ENCODE measurements around the gene FARS2.

Gene FARS2

GRCh38 chr6:5438922-5439584 is 177.7 kb downstream of the FARS2 start:
- no peak for DNase-seq

GRCh38 chr6:5439749-5440148 is 178.4 kb downstream of the FARS2 start:
- DNase-seq, result no peak

- DNase-seq, result no peak
Observed at GRCh38 chr6:5442319-5442718, 181.0 kb downstream of the FARS2 start.

- DNase-seq, result no peak
Observed at GRCh38 chr6:5442916-5443315, 181.6 kb downstream of the FARS2 start.

- DNase-seq, result no peak
Observed at GRCh38 chr6:5443491-5443890, 182.2 kb downstream of the FARS2 start.

- no peak for DNase-seq
Observed at GRCh38 chr6:5446362-5447075, 185.2 kb downstream of the FARS2 start.

- no peak for DNase-seq
Observed at GRCh38 chr6:5447921-5448320, 186.6 kb downstream of the FARS2 start.

- DNase-seq, result no peak
Observed at GRCh38 chr6:5450073-5450472, 188.8 kb downstream of the FARS2 start.

- DNase-seq, result no peak
Observed at GRCh38 chr6:5453546-5453945, 192.2 kb downstream of the FARS2 start.

GRCh38 chr6:5455142-5455541 is 193.8 kb downstream of the FARS2 start:
- no peak for DNase-seq

- DNase-seq, result no peak
Observed at GRCh38 chr6:5457041-5457440, 195.7 kb downstream of the FARS2 start.

GRCh38 chr6:5457983-5458683 is 196.8 kb downstream of the FARS2 start:
- no peak for DNase-seq

- no peak for DNase-seq
Observed at GRCh38 chr6:5459346-5459745, 198.0 kb downstream of the FARS2 start.

- no peak for DNase-seq
Observed at GRCh38 chr6:5461365-5461764, 200.1 kb downstream of the FARS2 start.

- no peak for DNase-seq
Observed at GRCh38 chr6:5462856-5463255, 201.5 kb downstream of the FARS2 start.

GRCh38 chr6:5463690-5464089 is 202.4 kb downstream of the FARS2 start:
- DNase-seq, result no peak

GRCh38 chr6:5464099-5464885 is 203.0 kb downstream of the FARS2 start:
- DNase-seq, result no peak

GRCh38 chr6:5466281-5467136 is 205.2 kb downstream of the FARS2 start:
- no peak for DNase-seq

- DNase-seq, result no peak
Observed at GRCh38 chr6:5468586-5468985, 207.3 kb downstream of the FARS2 start.

GRCh38 chr6:5469101-5469846 is 208.0 kb downstream of the FARS2 start:
- DNase-seq, result no peak

- DNase-seq, result peak; percentile 39
Observed at GRCh38 chr6:5471044-5471443, 209.7 kb downstream of the FARS2 start.

All from activated T-cell treated with anti-CD3 and anti-CD28 coated beads for 4 hours (primary cell).